PC-9 (cell line): ENCODE measurements around the gene ZNF444.

ENCODE experiments used
- EZH2 ChIP-seq: fragments of 200-600 bp; sonication (generic); IDR thresholded peaks from 2 replicates; pipeline ENCODE4 v1.8.0; 2017; ENCODE audit warnings: antibody characterized with exemption, low read depth
- TF ChIP-seq, protein P1 (sequence below): fragments of 200-600 bp; sonication (generic); conservative IDR thresholded peaks from 2 replicates; pipeline ENCODE4 v1.6.1; 2017; ENCODE audit warnings: mixed run types, antibody characterized with exemption, mild to moderate bottlenecking, moderate library complexity

DNA sequence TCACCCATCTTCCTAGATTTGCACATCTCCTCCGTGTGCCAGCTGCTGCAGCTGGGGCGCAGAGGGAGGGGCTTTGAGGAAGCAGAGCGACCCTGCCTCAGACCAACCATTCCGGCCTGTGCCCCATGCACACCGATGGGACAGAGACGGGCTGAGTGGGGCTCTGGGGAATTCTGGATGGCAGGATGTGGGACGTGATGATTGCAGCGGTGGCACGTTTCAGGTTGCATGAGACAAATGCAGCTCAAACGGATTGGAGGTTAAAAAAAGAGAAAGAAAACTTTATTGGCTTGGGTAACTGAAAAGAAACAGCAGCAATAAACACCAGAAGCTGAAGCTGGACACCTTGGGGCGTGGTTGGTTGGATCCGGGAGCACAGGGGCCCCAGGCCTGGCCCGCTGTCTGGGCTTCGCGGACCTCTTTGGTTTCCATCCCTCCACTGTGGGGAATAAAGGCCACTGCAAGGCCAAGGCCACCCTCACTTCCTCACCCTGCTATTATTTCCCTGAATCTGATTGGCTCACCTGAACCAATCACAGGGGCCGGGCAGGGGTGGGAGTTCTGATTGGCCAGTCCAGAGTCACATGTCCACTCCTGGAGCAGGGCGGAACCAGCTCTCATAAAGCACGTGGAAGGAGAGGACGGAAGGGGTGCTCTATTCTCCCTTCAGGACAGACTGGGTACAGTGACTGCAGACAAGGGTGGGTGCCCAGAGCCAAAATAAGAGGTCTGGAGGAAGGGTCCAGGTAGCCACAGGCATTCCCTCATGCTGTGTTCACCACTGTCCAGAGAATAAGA lies 13.9 kb upstream of the ZNF444 start:
- TF ChIP-seq, protein P1, sequence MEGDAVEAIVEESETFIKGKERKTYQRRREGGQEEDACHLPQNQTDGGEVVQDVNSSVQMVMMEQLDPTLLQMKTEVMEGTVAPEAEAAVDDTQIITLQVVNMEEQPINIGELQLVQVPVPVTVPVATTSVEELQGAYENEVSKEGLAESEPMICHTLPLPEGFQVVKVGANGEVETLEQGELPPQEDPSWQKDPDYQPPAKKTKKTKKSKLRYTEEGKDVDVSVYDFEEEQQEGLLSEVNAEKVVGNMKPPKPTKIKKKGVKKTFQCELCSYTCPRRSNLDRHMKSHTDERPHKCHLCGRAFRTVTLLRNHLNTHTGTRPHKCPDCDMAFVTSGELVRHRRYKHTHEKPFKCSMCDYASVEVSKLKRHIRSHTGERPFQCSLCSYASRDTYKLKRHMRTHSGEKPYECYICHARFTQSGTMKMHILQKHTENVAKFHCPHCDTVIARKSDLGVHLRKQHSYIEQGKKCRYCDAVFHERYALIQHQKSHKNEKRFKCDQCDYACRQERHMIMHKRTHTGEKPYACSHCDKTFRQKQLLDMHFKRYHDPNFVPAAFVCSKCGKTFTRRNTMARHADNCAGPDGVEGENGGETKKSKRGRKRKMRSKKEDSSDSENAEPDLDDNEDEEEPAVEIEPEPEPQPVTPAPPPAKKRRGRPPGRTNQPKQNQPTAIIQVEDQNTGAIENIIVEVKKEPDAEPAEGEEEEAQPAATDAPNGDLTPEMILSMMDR = no peak
- no peak for TF ChIP-seq EZH2
